HG03064 (cell line): Measurements from ENCODE around the gene GNB5.
"Not testable (repeated sequence)": the region's sequence is repeated elsewhere in the genome, so short reads cannot be mapped to it uniquely, and the experiment has no call there.

Experiments used
- ATAC-seq: cut with Tn5 transposase; IDR thresholded peaks from one replicate; pipeline ENCODE4 v1.9.1; 2021; ENCODE audit warnings: low read depth; ENCODE audit not compliant: unreplicated experiment

Gene GNB5

DNA sequence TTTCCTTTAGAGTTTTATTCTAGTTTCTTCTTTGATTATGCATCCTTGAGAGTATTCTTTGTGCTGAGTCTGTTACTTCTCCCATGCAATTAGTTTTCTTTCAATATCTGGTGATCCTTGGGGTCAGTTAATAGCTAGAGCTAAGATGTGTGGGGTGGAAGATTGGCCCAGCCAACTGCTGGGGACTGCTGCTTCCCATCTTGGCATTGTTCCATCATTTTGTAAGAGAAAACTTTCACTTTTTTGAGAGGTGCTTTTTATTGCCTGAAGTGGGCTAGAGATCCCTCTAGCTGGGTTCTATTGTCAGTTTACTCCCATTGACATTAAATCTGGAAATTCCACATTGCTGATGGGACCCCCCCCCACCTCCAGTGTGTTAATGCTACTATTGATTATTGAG is 94.0 kb downstream of the GNB5 start:
- no peak for ATAC-seq

DNA sequence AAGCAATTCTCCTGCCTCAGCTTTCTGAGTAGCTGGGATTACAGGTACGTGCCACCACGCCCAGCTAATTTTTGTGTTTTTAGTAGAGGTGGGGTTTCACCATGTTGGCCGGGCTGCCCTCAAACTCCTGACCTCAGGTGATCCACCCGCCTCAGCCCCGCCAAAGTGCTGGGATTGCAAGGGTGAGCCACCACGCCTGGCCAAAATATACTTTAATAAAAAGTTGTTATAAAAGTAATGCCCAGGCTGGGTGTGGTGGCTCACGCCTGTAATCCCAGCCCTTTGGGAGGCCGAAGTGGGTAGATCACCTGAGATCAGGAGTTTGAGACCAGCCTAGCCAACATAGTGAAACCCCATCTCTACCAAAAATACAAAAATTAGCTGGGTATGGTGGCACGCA is 94.7 kb downstream of the GNB5 start:
- ATAC-seq, result not testable (repeated sequence)

DNA sequence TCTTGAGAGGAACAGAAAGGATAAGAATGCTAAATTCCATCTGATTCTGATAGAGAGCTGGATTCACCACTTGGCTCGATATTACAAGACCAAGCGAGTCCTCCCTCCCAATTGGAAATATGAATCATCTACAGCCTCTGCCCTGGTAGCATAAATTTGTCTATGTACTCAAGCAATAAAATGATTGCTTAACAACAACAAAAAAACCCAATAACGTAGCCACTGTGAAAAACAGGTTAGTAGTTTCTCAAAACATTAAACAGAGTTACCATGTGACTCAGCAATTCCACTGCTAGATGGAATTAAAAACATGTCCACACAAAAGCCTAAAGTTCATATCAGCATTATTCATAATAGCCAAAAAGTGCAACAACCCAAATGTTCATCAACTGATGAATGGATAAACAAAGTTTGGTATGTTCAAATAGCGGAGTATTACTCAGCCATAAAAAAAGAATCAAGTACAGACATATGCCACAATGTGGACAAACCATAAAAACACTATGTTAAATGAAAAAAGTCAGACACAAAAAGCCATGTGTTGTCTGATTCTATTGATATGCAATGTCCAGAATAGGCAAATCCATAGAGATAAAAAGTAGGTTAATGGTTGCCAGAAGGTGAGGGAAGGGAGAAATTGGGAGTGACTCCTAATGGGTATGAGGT is 95.5 kb downstream of the GNB5 start:
- ATAC-seq, result no peak

DNA sequence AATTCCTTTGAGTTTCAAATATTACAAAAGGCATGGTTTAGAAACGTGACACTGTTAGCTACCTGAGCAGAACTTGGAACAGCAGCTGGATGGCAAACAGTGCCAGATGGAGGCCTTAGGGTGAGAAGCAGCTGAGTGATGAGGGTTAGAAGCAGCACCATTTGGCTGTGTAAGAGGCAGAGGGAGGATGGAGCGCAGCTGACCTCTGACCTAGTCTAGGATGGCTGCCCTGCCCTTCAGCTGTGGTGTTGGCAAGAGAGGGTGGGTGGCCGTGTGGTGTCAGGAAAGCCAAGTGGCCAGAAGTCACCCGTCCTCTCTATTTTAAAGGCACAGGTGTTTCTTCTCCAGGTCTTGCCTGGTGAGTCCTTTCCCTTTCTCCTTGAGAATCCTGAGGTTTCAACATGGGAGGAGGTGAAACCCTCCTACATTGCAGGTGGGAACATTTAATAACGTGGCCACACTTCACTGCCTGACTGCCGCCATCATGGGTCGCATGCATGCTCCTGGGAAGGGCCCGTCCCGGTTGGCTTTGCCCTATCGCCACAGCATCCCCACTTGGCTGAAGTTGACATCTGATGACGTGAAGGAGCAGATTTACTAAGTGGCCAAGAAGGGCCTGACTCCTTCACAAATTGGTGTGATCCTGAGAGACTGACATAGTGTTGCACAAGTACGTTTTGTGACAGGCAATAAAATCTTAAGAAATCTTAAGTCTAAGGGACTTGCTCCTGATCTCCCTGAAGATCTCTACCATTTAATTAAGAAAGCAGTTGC is 96.2 kb downstream of the GNB5 start:
- no peak for ATAC-seq

DNA sequence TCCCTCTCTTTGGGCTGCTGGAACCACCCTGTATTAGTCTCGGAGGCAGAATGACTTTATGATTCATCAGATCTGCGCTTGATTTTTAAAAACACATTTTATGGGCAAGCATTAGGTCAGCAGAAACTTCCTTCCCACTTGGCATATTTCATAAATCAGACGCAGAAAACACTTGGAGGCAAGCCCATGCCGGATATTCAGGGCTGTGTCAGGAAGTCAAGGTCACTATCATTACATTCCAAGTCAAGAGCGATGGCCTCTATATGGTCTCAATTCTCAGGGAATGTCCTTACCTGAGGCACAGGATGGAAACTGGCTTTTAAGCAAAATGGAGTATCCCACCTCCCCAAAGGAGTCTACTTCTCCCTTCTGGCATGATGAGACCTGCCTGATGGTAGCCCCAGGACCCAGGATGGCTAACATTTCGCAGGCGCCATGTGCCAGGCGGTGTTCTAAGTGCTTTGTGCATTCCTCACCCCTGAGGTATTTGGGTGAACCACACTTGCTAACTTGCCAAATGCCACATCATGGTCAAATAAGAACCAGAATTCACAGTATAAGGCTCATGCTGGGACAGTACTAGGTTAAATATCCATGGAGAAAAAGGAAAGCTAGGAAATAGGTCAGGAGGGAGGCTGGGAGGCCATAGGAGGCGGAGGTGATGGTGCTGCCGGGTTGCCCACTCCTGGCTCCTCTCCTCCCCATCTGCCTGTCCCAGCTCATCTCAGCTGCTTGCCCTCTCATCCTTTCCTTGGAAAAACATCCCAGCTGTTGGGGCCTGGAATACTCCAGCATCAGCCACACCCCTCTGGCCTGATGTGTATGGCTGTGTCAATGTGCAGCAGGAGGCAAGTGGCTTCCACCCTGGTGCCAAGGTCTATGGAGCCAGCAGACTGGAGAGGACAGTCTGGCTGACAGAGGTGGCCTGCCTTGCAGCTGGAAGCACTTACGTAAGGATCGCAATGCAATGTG is 97.4 kb downstream of the GNB5 start:
- no peak for ATAC-seq

DNA sequence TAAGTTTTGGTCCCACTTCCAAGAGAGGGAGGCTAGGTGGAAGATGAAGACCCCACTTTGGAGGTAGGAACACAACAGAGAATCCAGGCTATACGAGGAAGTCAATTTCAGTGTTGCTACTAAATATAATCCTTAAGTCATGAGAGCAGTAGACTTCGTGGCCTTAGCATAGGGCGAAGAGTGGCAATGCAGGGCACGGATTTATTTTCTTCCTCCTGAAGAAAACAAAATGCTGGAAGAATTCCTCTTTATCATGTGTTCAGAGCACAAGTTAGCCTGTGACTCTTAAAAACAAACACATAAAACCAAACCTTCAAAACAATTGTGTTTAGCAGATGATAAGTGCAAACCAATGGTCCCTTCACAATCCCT is 98.0 kb downstream of the GNB5 start:
- ATAC-seq, result no peak

DNA sequence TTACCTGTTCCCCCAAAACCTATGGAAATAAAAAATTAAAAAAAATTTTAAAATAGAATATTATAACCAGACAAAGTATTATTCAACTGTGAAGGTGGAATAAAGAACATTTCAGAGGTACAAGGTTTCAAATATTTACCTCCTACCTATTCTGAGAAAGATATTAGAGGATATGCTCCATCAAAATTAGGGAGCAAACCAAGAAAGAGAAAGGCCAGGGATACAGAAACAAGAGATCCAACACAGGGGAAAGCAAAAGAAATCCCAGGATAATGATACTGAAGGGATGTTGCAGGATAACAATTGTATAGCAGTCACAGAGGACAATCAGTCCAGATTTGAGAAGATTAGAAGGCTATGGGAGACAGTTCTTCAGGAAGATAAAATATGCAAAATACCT is 101.0 kb downstream of the GNB5 start:
- ATAC-seq, result no peak

DNA sequence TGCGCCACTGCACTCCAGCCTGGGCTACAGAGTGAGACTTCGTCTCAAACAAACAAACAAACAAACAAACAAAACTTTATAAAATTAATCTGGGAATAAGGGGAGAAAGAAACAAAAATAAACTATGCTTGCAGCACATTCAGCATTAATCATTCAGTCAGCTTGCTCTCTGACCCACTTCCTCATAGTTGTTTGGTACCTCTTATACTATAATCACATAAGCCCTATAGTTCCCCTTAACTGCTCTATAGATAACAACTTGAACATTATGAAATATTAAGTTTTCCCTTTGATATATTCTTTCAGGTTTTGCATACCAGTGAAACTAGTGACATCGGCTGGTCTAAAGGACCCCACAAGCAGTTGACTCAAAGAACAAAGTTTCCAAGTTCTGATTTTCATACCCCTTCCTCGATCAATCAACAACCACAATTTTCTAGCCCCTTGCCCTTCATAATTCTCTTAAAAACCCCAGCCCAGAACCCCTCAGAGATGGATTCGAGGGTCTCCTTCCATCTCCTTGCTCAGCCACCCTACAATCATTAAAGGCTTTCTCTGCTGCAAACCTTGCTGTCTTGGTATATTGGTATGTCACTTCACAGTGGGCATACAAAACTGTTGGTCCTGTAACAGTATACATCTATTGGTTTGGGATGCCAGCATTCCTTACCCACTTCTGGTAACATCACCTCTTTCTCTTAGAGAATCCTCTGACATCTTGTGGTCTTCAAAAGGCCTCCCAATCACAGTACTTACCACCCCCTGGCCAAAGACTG is 105.0 kb downstream of the GNB5 start:
- no peak for ATAC-seq

DNA sequence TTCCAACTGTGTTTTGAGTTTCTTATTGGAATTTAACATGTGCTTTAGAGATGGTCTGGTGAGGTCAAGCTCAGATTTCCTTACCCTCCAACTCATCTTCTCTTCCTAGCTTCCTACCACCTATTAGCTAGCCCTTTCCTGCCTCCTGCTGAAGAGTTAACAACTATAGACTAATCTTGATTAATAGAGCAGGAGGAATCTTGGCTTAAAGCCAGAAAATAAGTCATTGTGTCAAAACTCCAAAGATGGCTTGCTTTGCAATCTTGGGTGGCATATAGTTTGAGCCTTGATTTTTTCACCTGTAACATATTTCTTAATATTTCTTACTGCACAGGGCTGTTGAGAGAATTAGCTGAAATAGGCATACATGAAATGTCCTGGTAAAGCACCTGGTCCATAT is 105.9 kb downstream of the GNB5 start:
- ATAC-seq, result no peak

DNA sequence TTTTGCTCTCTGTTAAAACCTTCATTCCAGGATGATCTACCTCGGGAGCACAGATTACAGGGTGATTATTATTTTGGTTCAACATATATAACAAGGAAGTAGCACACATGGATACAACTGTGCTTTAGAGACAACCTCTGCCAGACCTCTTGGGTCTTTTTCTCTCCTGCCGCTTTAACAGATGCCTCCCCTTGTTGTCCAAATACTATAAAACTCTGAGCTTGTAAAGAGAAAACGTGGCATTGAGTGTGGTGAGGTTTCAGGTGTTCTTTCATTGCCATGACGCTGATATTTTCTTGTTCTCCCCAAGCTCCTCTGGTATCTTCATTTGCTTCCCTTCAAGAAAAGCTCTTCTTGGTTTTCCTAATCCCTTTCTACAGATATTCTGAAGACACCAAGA is 107.6 kb downstream of the GNB5 start:
- ATAC-seq, result no peak

DNA sequence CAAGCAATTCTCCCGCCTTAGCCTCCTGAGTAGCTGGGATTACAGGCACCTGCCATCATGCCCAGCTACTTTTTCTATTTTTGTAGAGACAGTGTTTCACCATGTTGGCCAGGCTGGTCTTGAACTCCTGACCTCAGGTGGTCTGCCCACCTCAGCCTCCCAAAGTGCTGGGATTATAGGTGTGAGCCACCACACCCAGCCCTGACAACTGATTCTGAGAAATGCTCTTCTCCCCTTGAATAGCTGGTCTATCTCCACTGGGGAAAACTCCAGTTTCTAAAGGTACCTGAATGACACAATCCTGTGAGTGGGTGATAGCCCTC is 108.2 kb downstream of the GNB5 start:
- ATAC-seq, result peak; percentile 24

DNA sequence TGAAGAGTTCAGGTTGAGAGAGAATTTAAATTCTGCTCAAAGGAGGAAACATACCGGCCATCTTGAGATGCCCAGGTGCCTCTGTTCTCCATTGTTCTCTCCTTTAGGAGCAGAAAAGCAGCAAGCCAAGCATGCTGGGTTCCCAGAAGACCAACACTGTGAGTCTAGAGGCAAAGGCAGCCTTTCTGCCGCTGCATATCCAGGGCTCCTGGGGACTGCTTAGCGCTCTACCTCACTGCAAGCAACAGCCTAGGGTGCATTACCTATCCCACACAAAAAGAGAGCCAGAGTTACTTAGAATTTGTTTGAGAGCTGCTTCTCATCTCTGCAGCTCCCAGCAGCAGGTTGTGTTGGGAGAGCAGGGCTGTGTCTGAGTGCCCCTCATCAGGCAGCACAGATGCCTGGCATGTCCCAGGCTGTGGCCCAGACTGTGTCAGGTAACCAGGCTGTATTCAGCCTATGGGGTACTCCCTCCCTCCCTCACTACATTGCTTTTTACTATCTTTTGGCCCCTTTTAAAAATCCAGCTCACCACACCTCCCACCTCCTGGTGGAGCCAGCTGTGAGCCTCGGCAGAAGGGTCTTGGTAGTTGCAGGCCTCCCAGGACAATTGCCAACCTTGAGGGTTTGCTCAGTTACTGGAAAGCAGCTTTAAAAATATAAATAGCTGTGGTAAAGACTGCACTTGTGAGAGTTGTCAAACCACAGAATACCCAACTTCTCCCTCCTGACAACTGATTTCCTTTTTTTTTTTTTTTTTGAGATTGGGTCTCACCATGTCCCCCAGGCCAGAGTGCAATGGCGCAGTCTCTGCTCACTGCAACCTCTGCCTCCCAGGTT is 108.8 kb downstream of the GNB5 start:
- ATAC-seq, result peak; percentile 66

DNA sequence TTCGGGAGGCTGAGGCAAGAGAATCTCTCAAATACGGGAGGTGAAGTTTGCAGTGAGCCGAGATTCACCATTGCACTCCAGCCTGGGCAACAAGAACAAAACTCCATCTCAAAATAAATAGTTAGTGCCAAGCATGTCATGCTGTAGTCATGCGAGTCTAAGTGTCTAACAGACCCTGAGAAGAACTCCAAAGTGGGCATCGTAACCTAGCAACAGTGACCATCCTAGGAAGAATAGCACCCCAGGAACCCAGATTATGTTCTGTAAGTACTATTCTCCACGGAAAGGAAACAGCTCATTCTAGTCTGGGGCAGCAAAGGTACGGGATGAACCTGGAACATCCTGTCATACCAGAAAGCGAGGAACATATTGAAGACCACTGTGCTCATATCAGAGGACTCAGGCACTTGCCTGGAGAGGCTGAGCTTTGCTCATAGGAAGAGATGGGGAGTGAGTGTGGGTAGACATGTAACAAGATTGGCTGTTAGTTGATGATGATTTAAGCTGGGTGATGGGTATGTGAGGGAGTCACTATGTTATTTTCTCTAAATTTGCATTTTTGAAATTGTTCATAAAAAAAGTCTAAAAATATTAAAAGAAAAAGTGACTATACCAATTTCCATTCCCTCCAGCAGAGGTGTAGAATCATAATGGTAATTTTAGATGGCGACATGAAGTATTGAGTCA is 110.3 kb downstream of the GNB5 start:
- no peak for ATAC-seq

DNA sequence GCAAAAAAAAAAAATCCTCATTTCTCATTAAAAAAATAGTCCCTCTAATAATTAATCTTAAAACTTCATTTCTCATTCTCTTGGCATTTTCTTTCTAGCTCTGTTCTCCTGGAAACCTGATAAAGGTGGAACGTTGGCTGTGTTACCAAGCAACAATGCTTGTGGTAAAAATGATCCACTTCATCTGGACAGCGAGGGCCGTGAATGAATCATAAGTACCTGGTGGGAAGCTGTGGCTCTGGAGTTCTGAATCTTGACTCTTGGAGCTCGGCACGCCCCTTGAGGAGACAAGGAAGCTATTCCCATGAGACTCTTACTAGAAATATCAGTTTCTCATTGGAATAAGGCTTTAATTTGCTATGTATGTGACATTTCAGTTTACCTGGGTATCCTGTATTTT is 111.2 kb downstream of the GNB5 start:
- no peak for ATAC-seq

DNA sequence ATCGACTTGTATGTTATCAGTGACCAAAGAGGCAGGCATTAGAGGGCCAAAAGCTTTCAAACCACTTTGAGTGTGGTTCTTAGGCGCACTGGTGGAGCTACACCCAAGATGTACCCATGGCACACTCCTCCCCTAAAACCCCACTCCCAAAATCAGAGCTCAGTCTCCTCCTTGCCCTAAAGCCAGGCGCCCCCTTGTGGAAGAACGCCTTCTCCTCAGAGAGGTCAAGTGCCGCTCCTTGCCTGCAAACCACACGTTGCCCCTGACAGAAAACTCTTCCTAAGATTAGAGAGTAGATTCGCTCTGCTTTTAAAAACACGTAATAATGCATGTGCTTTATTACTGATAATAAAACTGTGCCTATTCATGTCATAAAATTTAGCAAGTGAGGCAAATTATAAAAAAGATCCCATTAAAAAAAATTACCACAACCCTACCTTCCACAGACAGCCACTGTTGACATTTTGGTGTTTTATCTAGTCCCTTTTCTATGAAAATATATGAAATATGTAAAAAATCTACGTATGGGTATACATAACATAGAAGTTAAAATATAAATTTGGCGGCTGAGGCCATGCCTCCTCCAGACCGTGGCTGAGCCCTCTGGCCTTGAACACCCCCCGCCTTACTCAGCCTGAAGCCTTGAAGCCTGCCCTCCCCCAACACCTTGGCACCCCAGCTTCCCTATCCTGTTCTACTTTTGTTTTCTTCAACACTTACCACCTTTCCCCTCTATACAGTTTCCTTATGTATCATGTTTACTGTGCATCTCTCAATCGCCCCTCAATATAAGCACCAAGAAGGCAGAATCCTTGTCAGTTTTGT is 112.1 kb downstream of the GNB5 start:
- ATAC-seq, result no peak

DNA sequence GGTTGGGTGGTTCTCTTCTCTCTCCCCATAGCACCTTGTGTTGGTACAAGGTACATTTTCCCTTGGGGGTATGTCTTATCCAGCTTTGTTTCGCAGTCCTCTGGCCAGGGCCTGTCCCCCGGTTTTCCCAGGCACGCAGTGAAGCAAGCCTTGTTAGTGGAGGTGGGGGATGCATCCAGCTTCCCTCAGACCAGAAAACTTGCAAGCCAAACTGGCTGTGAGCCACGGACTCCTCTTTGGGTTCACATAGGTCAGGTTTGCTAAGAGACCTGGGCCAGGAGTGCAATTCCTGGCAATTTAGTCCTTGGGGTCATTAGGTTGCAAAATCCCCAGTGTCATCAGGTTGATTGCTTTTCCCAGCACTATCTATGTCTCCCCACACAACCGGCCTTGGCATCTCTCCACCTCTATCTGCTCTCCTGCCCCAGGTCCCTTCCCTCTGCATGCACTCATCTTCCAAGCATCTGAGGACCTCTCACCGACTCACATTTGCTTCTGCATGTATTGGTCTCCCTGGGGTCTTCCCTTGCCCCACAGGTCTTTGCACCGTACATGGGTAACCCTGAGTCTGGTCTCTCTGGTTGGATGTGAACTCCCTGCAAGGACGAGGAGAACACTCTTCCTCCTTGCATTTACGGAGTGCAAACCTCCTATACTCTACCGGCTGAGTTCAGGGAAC is 112.9 kb downstream of the GNB5 start:
- no peak for ATAC-seq

DNA sequence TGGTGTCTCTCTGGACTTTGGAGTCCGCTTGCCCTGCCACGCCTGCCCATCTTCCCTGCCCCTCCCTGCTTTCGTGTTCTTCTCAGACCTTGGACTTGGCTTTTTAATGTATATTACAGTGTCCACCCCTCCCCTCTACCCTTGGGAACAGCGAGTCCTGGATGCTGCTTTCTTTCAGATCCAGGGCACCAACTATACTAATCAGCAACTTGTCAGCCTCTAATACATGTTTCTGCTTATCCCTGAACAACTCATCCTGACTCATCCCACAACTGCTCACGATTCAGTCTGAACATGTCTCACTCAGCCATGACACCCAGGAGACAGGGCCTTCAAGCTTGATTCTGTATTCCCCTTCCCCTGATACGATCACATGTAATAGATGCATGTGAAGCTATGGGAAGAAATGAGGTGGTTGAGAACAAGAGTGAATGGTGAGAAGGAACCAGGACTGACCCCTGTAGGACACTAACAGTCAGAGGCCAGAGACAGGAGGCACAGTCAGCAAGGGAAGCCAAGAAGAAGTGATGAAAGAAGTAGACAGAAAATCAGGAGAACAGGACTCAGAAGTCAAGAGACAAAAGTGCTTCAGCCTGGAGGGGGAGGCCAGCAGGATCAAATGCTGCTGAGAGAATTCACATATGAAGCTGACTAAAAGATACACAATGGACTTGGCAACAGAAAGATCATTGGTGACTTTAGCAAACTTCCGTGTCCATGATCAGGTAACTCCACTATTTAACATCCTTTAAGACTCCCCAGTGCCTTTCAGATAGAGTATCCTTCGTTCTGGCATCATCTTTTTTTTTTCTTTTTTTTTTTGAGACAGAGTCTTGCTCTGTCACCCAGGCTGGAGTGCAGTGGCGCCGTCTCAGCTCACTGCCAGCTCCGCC is 114.1 kb downstream of the GNB5 start:
- no peak for ATAC-seq
